Epithelial cell of prostate (primary cell): ENCODE results near the gene SIPA1.

Experiments used
- DNase-seq: peaks from one replicate; pipeline ENCODE4 v3.0.0-alpha.2; 2011; ENCODE audit warnings: low read depth, low spot score
- H3K27ac ChIP-seq: fragments of 450-650 bp; 2 replicates; pipeline ENCODE4 v1.5.1; 2017; ENCODE audit warnings: mild to moderate bottlenecking

SIPA1 gene, protein sequence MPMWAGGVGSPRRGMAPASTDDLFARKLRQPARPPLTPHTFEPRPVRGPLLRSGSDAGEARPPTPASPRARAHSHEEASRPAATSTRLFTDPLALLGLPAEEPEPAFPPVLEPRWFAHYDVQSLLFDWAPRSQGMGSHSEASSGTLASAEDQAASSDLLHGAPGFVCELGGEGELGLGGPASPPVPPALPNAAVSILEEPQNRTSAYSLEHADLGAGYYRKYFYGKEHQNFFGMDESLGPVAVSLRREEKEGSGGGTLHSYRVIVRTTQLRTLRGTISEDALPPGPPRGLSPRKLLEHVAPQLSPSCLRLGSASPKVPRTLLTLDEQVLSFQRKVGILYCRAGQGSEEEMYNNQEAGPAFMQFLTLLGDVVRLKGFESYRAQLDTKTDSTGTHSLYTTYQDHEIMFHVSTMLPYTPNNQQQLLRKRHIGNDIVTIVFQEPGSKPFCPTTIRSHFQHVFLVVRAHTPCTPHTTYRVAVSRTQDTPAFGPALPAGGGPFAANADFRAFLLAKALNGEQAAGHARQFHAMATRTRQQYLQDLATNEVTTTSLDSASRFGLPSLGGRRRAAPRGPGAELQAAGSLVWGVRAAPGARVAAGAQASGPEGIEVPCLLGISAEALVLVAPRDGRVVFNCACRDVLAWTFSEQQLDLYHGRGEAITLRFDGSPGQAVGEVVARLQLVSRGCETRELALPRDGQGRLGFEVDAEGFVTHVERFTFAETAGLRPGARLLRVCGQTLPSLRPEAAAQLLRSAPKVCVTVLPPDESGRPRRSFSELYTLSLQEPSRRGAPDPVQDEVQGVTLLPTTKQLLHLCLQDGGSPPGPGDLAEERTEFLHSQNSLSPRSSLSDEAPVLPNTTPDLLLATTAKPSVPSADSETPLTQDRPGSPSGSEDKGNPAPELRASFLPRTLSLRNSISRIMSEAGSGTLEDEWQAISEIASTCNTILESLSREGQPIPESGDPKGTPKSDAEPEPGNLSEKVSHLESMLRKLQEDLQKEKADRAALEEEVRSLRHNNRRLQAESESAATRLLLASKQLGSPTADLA

GRCh38 chr11:65637794-65638419 is at the start of gene SIPA1:
Gene SIPA1, plus strand, starts transcription at chr11:65638101. Its CDS starts 2,821 bp downstream, at chr11:65640922.
- peak within 1 kb of the TSS; percentile 25 for H3K27ac ChIP-seq
- no peak for DNase-seq

DNA sequence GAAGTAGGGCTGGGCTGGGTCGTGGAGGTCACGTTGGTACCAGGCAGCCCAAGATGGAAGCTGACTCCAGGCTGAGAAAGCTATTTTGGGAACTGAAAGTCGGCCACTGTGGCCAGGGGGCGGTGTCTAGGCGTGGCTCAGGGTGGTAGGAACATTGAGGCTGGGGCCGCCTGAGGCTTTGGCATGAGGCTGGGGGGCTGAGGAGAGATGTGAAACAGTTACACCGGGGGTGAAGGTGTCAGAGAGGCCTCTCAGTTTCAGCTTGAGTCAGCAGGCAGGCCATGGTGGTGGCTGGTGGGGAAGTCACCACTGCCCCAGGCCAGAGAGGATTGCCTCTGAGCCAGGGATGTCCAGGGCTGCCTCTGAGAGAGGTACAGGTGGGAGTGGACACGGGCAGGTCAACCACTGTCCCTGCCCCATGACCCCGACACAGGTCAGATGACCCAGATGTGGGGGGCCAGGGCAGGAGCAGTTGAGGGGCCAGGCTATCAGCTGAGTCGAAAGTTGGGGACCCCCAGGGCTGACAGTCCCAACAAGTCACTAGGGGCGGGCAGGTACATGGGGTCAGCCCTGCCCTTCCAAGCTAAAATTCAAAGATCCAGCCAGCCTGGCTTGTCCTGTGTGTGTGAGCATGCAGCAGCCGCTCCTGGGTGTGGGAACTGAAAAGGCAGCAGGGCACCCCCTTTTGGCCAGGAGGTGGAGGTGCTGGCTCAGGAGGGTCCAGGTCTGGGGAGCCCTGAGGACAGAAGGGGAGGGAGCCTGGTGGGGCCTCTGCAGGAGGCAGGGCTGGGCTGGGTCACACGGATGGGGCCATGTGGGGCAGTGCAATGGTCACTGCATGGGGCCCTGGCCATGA is 49.5 kb upstream of the SIPA1 start:
- no peak overlapping the region for H3K27ac ChIP-seq

GRCh38 chr11:65589444-65590239 is 48.3 kb upstream of the SIPA1 start:
- no peak for DNase-seq

More for the DNA sequence above, 49.5 kb upstream of the SIPA1 start:
- DNase-seq: no peak

DNA sequence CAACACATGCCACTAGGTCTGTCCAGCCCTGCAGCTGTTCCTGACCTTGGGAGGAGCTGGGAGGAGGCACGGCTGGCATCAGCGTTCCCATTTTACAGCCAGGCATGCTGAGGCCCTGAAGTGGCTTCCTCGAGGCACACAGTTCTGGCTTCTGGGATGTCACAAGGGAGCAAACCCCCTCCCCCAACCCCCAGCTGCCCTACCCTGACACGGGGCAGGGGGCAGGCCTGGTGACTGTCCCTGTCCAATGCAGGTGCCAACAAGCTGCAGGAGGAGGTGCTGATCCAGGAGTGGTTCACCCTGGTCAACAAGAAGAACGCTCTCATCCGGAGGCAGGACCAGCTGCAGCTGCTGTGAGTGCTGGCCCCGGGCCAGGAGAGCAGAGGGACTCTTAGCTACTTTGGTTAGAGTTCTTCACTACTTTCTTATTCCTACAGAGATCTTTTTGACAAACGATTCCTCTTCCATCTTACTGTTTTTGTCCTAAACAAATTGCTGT is 47.6 kb upstream of the SIPA1 start:
- H3K27ac ChIP-seq: no peak overlapping the region
- DNase-seq: no peak

More at GRCh38 chr11:65589444-65590239, 48.3 kb upstream of the SIPA1 start:
- H3K27ac ChIP-seq: no peak overlapping the region

DNA sequence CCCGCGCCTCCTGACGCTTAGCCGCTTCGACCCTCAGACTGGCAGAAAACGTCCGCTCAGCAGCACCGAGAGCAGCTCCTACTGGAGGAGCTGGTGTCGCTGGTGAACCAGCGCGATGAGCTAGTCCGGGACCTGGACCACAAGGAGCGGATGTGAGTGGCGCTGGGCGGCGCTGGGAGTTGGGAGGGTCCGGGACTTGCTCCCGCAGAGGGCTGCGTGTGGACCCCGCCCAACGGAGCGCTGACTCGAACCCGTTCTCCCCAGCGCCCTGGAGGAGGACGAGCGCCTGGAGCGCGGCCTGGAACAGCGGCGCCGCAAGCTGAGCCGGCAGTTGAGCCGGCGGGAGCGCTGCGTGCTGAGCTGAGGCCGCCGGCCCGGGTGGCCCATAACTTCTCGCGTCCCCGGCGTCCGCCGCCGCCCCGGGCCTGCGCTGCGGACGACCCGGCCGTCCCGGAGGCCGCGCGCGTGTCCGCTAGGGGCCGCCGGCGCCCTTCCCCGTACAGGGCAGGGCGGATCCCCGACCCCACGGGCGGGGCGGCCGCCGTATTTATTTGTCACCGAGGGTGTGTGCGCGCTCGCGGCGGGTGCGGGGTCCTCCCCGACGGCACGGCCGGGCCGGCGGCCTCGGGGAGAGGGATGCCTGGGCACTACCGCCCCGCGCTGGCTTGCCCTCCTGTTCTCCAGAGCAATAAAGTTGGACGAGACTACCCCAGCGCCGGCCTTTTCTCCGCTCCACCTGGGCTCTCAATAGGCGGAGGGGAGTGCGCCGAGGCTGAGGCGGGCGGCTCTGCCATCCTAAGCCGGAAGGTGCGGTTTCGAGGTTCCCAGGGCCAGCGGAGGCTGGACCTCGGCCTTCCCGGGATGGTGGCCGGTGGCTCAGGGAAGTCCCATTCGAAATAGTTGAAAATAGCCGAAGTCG is 45.7 kb upstream of the SIPA1 start:
- H3K27ac ChIP-seq: peak overlapping the region; percentile 63
- DNase-seq: no peak

DNA sequence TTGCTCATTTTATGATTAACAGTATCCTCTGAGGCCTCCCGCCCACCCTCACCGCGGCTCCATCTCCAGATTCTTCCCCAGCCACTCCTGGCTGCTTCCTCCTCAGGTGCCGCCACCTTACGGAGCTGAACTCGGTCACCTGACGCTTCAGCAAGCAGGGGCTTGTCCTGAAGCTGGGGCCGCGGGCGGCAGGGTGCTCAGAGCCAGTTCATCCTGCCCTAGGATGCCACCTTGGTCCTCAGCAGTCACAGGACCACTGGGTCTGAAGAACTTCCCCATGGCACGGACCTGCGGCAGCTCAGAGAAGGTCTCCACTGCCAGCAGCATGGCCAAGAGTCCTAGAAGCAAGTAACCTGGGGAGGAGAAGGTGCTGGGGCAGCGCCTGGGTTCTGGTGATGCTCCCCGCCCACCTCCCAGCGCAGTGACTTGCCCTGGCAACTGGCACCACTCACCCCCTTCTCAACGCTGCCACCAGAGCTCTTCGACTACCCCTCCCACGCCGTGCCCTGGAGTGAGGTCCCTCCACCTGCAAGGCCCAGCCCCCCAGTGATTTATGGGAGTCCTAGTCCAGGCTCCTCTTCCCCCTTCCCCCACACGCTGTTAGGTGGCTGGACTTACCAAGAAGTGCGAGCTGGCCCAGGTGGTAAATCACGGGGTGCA is 44.9 kb upstream of the SIPA1 start:
- peak overlapping the region; percentile 63 for H3K27ac ChIP-seq
- DNase-seq: no peak

DNA sequence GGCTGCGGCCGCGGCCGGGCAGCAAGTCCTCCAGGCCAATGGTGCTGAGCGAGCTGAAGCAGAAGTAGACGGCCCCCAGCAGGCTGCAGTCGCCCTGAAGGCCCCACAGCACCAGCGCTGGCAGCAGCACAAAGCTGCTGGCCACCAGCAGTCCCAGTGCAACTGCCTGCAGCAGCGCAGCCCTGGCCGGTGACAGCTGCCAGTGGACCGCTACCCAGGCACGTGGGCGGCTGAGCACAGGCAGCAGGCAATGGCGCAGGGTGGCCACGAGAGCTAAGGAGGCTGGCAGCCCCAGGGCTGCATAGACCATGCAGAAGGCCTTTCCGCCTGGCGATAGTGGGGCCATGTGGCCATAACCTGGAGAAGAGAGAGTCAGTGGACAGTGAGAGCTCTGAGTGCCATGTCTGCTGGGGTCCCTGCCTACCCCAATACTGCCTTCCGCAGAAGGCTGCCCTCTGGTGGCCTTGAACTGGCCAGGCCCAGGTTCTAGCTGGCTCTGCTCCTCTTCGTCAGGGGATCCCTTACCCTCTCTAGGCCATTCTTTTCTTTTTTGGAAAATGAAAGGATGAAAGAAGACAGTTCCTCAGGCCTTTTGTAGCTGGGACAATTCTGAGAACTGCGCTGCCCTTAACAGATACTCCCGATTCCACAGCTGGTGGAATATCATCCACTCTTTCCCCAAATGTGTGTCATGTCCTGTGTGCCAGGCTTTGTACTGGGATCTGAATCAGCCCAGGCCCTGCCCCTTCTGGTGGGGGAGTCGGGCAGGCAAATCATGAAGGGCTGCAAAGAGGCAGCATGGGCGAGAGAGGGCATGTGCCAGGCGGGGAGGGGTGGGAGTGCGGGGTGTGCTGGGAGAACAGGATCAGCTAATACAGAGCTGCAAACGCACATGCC is 44.1 kb upstream of the SIPA1 start:
- H3K27ac ChIP-seq: no peak overlapping the region
- DNase-seq: no peak

DNA sequence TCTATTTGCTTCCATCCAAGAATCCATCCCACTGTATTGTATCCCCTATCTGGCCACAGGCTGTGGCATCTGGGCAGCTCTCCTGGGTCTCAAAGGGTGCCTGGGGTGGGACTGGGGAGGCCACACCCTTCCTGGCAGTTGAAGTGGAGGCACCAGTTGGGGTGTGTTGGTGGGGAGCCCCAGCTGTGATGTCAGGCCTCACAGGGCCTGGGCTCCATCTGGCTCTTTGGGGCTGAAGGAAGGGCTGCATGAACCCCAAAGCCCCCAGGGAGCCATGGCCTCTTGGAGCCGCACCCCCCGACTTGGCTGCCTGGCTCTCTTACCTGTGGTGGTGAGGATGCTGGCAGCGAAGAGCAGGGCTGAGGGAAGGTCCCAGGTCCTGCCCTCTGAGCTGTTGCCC is 42.8 kb upstream of the SIPA1 start:
- no peak overlapping the region for H3K27ac ChIP-seq
- DNase-seq: no peak

DNA sequence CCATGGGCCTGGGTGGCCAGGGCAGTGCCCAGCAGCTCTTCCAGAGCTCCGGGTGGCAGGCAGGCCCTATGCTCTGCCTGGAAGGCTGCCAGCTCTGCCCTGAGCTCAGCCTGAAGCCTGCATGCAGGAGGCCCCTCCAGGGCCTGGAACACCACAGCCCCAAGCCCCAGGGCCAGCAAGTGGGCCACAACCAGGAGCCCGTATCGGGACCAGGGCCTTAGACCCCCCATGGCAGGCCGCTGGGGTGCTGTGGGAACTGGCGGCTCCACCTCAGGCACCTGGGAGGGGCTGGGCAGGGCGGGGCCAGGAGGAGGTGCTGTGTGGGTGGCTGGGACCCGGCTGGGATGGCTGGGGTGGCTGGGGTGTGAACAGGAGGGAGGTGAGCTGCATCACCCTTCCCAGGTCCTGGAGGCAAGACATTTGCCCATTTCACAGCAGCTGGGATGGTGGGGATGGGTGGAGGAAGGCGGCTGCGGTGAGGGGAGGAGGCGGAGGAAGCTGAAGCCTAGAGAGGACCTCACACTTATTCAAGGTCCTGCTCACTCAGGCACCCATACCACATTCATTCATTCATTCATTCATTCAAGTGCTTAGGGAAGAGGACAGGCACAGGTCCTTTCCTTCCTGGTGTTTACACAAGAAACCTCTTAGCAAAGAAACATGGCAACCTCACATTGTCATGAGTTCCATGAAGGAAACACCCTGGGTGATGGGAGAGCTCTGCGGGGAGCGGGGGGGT is 42.2 kb upstream of the SIPA1 start, which contains the start of gene KCNK7:
TSS of gene KCNK7 (minus strand) at position 258 of the 739 bp plus-strand sequence. CDS start at position 230, 28 bp downstream.
- H3K27ac ChIP-seq: no peak within 1 kb of the TSS
- no peak for DNase-seq

DNA sequence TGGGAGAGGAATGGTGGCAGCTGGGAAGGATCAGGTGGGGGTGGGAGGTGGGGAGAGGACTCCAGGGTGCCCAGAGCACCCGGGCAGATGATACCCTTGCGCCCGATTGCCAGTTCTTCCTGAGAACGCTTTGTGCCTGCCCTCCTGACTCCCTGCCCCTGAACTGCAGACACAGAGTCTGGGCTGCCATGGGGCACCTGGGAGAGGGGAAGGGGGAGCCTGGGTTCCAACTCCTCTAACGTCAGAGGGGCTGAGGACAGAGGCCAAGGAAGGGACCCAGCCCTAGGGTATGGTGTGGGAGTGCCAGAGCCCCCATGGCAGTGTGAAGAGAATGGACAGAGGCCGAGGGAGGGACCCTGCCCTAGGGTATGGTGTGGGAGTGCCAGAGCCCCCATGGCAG is 41.4 kb upstream of the SIPA1 start:
- DNase-seq: no peak
- no peak overlapping the region for H3K27ac ChIP-seq

DNA sequence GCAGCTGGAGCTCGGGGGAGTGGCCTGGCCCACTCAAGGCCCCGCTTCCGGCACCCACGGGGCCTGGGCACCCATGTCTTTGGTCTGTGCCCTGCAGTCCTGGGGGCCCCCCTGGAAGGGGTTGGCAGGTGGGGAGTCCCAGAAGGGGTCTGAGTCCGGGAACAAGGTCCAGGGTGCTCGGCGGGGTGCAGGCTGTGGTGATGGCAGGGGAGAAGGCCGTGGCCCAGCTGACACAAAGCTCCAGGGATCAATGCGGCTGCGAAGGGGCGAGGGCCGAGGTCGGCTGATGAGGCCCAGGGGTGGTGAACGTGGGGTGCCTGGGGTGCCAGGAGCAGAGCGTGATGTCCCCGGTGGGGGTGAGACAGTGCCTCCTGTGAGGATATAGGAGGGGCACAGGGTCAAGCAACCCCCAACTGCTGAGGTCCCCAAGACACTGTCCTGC is 39.6 kb upstream of the SIPA1 start:
- H3K27ac ChIP-seq: no peak overlapping the region
- DNase-seq: no peak

DNA sequence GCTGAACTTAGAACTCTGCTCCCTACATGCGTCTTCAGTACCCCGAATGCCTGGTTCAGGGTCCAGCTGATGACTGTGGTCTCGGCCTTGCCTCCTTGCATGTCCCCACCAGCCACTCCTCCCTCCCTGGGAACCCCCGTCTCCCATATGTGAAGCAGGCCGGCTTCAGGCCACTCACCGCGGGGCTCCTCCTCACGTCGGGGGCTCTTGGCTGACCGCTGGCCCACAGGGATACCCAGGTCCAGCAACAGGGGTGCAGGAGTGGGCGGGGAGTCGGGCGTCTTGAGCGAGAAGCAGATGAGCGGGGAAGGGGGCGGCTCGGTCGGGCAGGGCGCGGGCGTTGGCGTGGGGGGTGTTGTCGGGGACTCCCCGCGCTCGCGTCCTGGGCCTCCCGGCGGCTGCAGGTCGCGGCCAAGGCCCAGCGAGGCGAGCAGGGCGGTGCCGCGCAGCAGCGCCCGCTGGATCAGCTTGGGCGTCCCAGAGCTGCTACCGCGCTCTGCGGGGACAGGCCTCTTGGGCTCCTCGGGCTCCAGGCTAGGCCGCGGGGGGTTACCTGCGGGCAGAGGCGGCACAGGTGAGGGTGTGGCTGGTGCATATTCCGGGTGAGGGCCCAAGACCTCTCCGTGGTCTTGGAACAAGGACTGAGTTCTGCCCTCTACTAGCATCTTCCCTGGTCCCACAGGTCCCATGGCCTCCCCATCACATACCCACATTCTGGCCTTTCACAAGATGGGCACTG is 38.5 kb upstream of the SIPA1 start:
- no peak overlapping the region for H3K27ac ChIP-seq
- DNase-seq: no peak

- no peak for DNase-seq
- no peak overlapping the region for H3K27ac ChIP-seq
Observed at GRCh38 chr11:65599955-65600246, 38.0 kb upstream of the SIPA1 start.

GRCh38 chr11:65604258-65604657 is 33.6 kb upstream of the SIPA1 start:
- H3K27ac ChIP-seq: no peak overlapping the region
- DNase-seq: no peak
